K562 (cell line): ENCODE measurements around the gene PHC3. TPM values are rescaled to one million over a fixed set of nuclear protein-coding genes. Genes with fewer than 3 reads are reported as not detected.
A peak's percentile ranks its signal among the peaks of the same experiment; 100 is the strongest.

ENCODE experiments used
- ELK1 ChIP-seq: sonication (generic); formaldehyde crosslinking; IDR thresholded peaks from 2 replicates; pipeline ENCODE4 v1.8.1; 2022; ENCODE audit warnings: missing genetic modification reagents
- NFE2L1 ChIP-seq: fragments of 450-650 bp; IDR thresholded peaks from 2 replicates; pipeline ENCODE4 v1.6.1; 2016; ENCODE audit warnings: missing genetic modification characterization, low read depth, mild to moderate bottlenecking, missing compliant biosample characterization, moderate library complexity, borderline replicate concordance
- REST ChIP-seq, 2 experiments: fragments of 450-650 bp; formaldehyde crosslinking in 1 of 2; IDR thresholded peaks; 2 replicates each; pipeline versions ENCODE4 v1.4.0 to v1.6.1; 2014 to 2020; ENCODE audit warnings: mild to moderate bottlenecking in 2 of 2, borderline replicate concordance in 1 of 2, low read depth in 1 of 2
- SPI1 ChIP-seq: IDR thresholded peaks from 2 replicates; pipeline ENCODE4 v1.6.1; 2011; ENCODE audit warnings: low read depth, low read length, control low read depth, borderline replicate concordance
- polyA plus RNA-seq, 8 experiments: library from polyadenylated mRNA; depleted of rRNA in 4 of 8; stranded (reverse) in 5 of 8; unstranded in 3 of 8; fragments of >200 nt; fragmentation: Nextera tagmentation in 2 of 8; fragmentation: Illumina TruSeq in 1 of 8; extraction: Ambion mirVana in 2 of 8; extraction: Trizol in 1 of 8; gene quantifications; 2 replicates each; pipeline versions ENCODE4 v1.2.1 to v1.2.3, GENCODE V29; 2011 to 2014; ENCODE audit warnings: inconsistent platforms in 1 of 8, missing spikeins in 1 of 8
- total RNA-seq, 7 experiments: library from RNA; depleted of rRNA in 6 of 7; stranded (reverse); fragments of >200 nt in 6 of 7; fragmentation: Illumina TruSeq in 2 of 7; extraction: Trizol in 2 of 7; gene quantifications; 2 replicates each; pipeline versions ENCODE4 v1.2.1 to v1.2.3, GENCODE V29; 2011 to 2021; ENCODE audit warnings: low replicate concordance in 1 of 7
- TF ChIP-seq, protein P1 (sequence below): fragments of 450-650 bp; IDR thresholded peaks from 2 replicates; pipeline ENCODE4 v1.7.0; 2016; ENCODE audit warnings: borderline replicate concordance
- TF ChIP-seq, protein P2 (sequence below), 2 experiments: IDR thresholded peaks; 2 replicates each; pipeline ENCODE4 v1.6.1; 2011; ENCODE audit warnings: borderline replicate concordance in 1 of 2, control low read depth in 1 of 2, low read depth in 1 of 2, low read length in 1 of 2, mild to moderate bottlenecking in 1 of 2, mixed read lengths in 1 of 2, moderate library complexity in 1 of 2; ENCODE audit not compliant: insufficient read depth in 1 of 2, insufficient read length in 1 of 2, poor library complexity in 1 of 2, severe bottlenecking in 1 of 2; ENCODE audit errors: extremely low read depth in 1 of 2
- TF ChIP-seq, protein P3 (sequence below), 2 experiments: fragments of 150-350 bp in 1 of 2; IDR thresholded peaks; 2 replicates each; pipeline ENCODE4 v1.6.1; 2012 to 2016; ENCODE audit warnings: low read depth in 2 of 2, low read length in 2 of 2, mild to moderate bottlenecking in 1 of 2, moderate library complexity in 1 of 2

Gene PHC3
- total and polyA plus RNA-seq, 9 of the 15 experiments (the other 6 are each of a cell fraction or from before 2014, with no cell fraction given): 3.1 to 21.6 (median 10.5) TPM

- TF ChIP-seq REST (IDR thresholded peaks at IDR 0.05; ENCODE audit: borderline replicate concordance) (peak; percentile 82), REST (CRISPR knock-in tag; IDR thresholded peaks at IDR 0.05; ENCODE audit: low read depth) (no peak), ELK1 (CRISPR knock-in tag) (no peak), SPI1 (no peak), NFE2L1 (tag) (no peak)
- TF ChIP-seq, protein P1, sequence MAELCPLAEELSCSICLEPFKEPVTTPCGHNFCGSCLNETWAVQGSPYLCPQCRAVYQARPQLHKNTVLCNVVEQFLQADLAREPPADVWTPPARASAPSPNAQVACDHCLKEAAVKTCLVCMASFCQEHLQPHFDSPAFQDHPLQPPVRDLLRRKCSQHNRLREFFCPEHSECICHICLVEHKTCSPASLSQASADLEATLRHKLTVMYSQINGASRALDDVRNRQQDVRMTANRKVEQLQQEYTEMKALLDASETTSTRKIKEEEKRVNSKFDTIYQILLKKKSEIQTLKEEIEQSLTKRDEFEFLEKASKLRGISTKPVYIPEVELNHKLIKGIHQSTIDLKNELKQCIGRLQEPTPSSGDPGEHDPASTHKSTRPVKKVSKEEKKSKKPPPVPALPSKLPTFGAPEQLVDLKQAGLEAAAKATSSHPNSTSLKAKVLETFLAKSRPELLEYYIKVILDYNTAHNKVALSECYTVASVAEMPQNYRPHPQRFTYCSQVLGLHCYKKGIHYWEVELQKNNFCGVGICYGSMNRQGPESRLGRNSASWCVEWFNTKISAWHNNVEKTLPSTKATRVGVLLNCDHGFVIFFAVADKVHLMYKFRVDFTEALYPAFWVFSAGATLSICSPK: no peak
- TF ChIP-seq, protein P2, sequence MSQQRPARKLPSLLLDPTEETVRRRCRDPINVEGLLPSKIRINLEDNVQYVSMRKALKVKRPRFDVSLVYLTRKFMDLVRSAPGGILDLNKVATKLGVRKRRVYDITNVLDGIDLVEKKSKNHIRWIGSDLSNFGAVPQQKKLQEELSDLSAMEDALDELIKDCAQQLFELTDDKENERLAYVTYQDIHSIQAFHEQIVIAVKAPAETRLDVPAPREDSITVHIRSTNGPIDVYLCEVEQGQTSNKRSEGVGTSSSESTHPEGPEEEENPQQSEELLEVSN (IDR thresholded peaks at IDR 0.05; ENCODE audit: borderline replicate concordance in 1 of 2, extremely low read depth in 1 of 2, insufficient read depth in 1 of 2, insufficient read length in 1 of 2, low read depth in 1 of 2, low read length in 1 of 2, poor library complexity in 1 of 2, severe bottlenecking in 1 of 2): peak; percentile 48 to 83
- TF ChIP-seq, protein P3, sequence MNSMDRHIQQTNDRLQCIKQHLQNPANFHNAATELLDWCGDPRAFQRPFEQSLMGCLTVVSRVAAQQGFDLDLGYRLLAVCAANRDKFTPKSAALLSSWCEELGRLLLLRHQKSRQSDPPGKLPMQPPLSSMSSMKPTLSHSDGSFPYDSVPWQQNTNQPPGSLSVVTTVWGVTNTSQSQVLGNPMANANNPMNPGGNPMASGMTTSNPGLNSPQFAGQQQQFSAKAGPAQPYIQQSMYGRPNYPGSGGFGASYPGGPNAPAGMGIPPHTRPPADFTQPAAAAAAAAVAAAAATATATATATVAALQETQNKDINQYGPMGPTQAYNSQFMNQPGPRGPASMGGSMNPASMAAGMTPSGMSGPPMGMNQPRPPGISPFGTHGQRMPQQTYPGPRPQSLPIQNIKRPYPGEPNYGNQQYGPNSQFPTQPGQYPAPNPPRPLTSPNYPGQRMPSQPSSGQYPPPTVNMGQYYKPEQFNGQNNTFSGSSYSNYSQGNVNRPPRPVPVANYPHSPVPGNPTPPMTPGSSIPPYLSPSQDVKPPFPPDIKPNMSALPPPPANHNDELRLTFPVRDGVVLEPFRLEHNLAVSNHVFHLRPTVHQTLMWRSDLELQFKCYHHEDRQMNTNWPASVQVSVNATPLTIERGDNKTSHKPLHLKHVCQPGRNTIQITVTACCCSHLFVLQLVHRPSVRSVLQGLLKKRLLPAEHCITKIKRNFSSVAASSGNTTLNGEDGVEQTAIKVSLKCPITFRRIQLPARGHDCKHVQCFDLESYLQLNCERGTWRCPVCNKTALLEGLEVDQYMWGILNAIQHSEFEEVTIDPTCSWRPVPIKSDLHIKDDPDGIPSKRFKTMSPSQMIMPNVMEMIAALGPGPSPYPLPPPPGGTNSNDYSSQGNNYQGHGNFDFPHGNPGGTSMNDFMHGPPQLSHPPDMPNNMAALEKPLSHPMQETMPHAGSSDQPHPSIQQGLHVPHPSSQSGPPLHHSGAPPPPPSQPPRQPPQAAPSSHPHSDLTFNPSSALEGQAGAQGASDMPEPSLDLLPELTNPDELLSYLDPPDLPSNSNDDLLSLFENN (IDR thresholded peaks at IDR 0.05; ENCODE audit: low read depth in 2 of 2, low read length in 2 of 2): no peak
Observed at GRCh38 chr3:170180908-170181885, at the start of gene PHC3 (continued).
